ENCODE data around the gene SUGP1. TPM values are rescaled to one million over a fixed set of nuclear protein-coding genes. Genes with fewer than 3 reads are reported as not detected.

Gene SUGP1
- total and polyA plus RNA-seq, 2 of the 4 experiments (the other 2 are of a cell fraction), result 33.2 to 35.8 TPM

- Histone ChIP-seq H3K27me3 (ENCODE audit: control insufficient read depth, insufficient read depth, low read length) (peaks cover 9% of the 10 kb centered on the region; the same call in 1 of the 2 replicates), H2BK120ac (ENCODE audit: low read depth, low read length) (no peak overlapping the region), H3K36me3 (ENCODE audit: control insufficient read depth, insufficient read depth, low read length) (no peaks in the 10 kb centered on the region), H4K8ac (ENCODE audit: low read depth in 2 of 2, low read length in 2 of 2) (no peak overlapping the region), H2BK5ac (ENCODE audit: low read depth, low read length, poor library complexity, severe bottlenecking) (no peak overlapping the region), H4K20me1 (ENCODE audit: insufficient read depth, low read length) (no peaks in the 10 kb centered on the region), H4K5ac (ENCODE audit: low read depth, low read length) (no peak overlapping the region), H4K91ac (ENCODE audit: insufficient read depth, low read depth, low read length) (no peak overlapping the region), H3K27ac (ENCODE audit: insufficient read depth, low read length) (no peak overlapping the region), H3K9ac (ENCODE audit: low read depth, low read length) (no peak overlapping the region), H3K4me3 (ENCODE audit: insufficient read depth, low read depth, low read length) (no peak overlapping the region), H3K4me2 (ENCODE audit: low read depth, low read length) (no peak overlapping the region), H3K9me1 (ENCODE audit: insufficient read depth, low read length) (no peaks in the 10 kb centered on the region), H2AFZ (replicated peaks; ENCODE audit: low read length, poor library complexity) (no peak overlapping the region), H3K18ac (ENCODE audit: low read depth, low read length) (no peak overlapping the region), H3K56ac (ENCODE audit: extremely low read depth, insufficient read depth, low read length) (no peak overlapping the region), H3K79me1 (ENCODE audit: low read depth in 1 of 2, low read length in 2 of 2) (no peaks in the 10 kb centered on the region), H3K9me3 (ENCODE audit: control insufficient read depth, insufficient read depth, low read length) (peaks cover 14% of the 10 kb centered on the region), H3K4me1 (ENCODE audit: control insufficient read depth, insufficient read depth, low read length) (no peaks in the 10 kb centered on the region), H2AK9ac (replicated peaks; ENCODE audit: low read depth, low read length, poor library complexity) (no peak overlapping the region), H2BK20ac (ENCODE audit: low read depth, low read length) (no peak overlapping the region), H3K23ac (ENCODE audit: low read depth, low read length) (no peak overlapping the region), H2BK15ac (ENCODE audit: low read depth, low read length) (no peak overlapping the region), H3K4ac (ENCODE audit: low read depth, low read length) (no peak overlapping the region), H2AK5ac (ENCODE audit: low read depth, low read length) (no peak overlapping the region), H3K14ac (replicated peaks; ENCODE audit: low read depth, low read length) (no peak overlapping the region)
- in situ Hi-C loops (cut with MboI; ENCODE audit: low sequenced_read_pairs), result no loop called here
- dilution Hi-C loops (cut with HindIII; ENCODE audit: low sequenced_read_pairs, unreplicated experiment), result no loop called here
- TF ChIP-seq BHLHE40 (IDR thresholded peaks at IDR 0.05; ENCODE audit: low read depth, low read length) (no peak), CEBPB (IDR thresholded peaks at IDR 0.05; ENCODE audit: low read depth, low read length) (no peak), RFX5 (IDR thresholded peaks at IDR 0.05; ENCODE audit: low read depth, low read length) (no peak), MAFK (IDR thresholded peaks at IDR 0.05; ENCODE audit: low read depth, low read length) (no peak), MXI1 (IDR thresholded peaks at IDR 0.05; ENCODE audit: borderline replicate concordance, low read depth, low read length) (no peak), NFE2L2 (IDR thresholded peaks at IDR 0.05; ENCODE audit: low read depth, low read length) (no peak), CTCF (conservative IDR thresholded peaks at IDR 0.05; ENCODE audit: low read depth, low read length) (no peak), RCOR1 (IDR thresholded peaks at IDR 0.05; ENCODE audit: insufficient replicate concordance, low read length) (no peak), USF2 (IDR thresholded peaks at IDR 0.05; ENCODE audit: low read depth, low read length) (no peak), CHD1 (IDR thresholded peaks at IDR 0.05; ENCODE audit: low read depth, low read length) (no peak), POLR2A (IDR thresholded peaks at IDR 0.05; ENCODE audit: low read depth, low read length) (no peak), FOS (IDR thresholded peaks at IDR 0.05; ENCODE audit: low read depth, low read length) (no peak), RAD21 (IDR thresholded peaks at IDR 0.05; ENCODE audit: low read length) (no peak), SMC3 (IDR thresholded peaks at IDR 0.05; ENCODE audit: low read depth, low read length) (no peak), MAZ (IDR thresholded peaks at IDR 0.05; ENCODE audit: borderline replicate concordance, low read depth, low read length) (no peak)
- TF ChIP-seq, protein P1, sequence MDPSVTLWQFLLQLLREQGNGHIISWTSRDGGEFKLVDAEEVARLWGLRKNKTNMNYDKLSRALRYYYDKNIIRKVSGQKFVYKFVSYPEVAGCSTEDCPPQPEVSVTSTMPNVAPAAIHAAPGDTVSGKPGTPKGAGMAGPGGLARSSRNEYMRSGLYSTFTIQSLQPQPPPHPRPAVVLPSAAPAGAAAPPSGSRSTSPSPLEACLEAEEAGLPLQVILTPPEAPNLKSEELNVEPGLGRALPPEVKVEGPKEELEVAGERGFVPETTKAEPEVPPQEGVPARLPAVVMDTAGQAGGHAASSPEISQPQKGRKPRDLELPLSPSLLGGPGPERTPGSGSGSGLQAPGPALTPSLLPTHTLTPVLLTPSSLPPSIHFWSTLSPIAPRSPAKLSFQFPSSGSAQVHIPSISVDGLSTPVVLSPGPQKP (IDR thresholded peaks at IDR 0.05; ENCODE audit: borderline replicate concordance, low read depth, low read length), result no peak
- no CpG with 5 or more reads among the region's 3 CpGs for WGBS, 2 experiments (ENCODE audit: extremely low coverage in 2 of 2, insufficient read length in 1 of 2)
- POLR2A ChIA-PET (ENCODE audit: unreplicated experiment), result no interaction called here
- DNase-seq (no peak), ATAC-seq (ENCODE audit: low read depth) (no peak)
- CTCF ChIA-PET, result interaction anchor here (1.3 kb wide), 1 partner anchor 27 kb away, joined by 3 read pairs; the partner anchor contains the start of gene NR2C2AP
- intact Hi-C loops (cut with micrococcal nuclease), result no loop called here
- BruUV-seq (replicated peaks), result no TSS peak
Observed at GRCh38 chr19:19229701-19230100, 90.6 kb downstream of the SUGP1 start.

Data from IMR-90 (cell line).